Measurements from ENCODE around the gene PKDCC.
A peak's percentile ranks its signal among the peaks of the same experiment; 100 is the strongest.

Gene PKDCC

DNA sequence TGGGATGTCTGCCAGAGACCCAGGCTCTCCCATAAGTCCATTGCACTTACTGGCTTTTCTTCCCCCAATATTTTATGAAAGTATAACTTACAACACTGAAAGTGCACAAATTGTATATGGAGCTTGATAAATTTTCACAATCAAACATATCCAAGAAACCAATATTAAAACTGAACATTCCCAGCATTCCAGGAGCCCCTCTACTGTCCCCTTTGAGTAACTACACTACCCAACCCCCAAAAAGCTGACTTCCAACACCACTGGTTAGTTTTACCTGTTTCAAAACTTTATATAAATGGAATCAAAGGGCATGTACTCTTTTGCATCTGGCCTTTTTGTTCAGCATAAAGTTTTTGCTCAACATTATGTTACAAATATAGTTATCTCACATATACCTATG is 35.2 kb upstream of the PKDCC start:
- peaks cover 9% of the 10 kb centered on the region for H3K27me3 Mint-ChIP-seq (ENCODE audit: low read depth)
- TF ChIP-seq, protein P1, sequence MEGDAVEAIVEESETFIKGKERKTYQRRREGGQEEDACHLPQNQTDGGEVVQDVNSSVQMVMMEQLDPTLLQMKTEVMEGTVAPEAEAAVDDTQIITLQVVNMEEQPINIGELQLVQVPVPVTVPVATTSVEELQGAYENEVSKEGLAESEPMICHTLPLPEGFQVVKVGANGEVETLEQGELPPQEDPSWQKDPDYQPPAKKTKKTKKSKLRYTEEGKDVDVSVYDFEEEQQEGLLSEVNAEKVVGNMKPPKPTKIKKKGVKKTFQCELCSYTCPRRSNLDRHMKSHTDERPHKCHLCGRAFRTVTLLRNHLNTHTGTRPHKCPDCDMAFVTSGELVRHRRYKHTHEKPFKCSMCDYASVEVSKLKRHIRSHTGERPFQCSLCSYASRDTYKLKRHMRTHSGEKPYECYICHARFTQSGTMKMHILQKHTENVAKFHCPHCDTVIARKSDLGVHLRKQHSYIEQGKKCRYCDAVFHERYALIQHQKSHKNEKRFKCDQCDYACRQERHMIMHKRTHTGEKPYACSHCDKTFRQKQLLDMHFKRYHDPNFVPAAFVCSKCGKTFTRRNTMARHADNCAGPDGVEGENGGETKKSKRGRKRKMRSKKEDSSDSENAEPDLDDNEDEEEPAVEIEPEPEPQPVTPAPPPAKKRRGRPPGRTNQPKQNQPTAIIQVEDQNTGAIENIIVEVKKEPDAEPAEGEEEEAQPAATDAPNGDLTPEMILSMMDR (IDR thresholded peaks at IDR 0.05; ENCODE audit: unreplicated experiment in 3 of 3), result peak; percentile 27 to 36 (median 27)
- H3K4me1 Mint-ChIP-seq, result peaks cover 35% of the 10 kb centered on the region
- peaks cover 6% of the 10 kb centered on the region for H3K9me3 Mint-ChIP-seq
- no peak overlapping the region for H3K4me3 Mint-ChIP-seq
- H3K36me3 Mint-ChIP-seq (ENCODE audit: low read depth), result peaks cover 7% of the 10 kb centered on the region
- peak overlapping the region; percentile 5 to 74 (median 60) for H3K27ac Mint-ChIP-seq

GRCh38 chr2:42013409-42013808 is 34.4 kb upstream of the PKDCC start:
- TF ChIP-seq, protein P1 (IDR thresholded peaks at IDR 0.05; ENCODE audit: unreplicated experiment in 3 of 3), result no peak
- no peak overlapping the region for H3K27ac Mint-ChIP-seq
- H3K27me3 Mint-ChIP-seq (ENCODE audit: low read depth), result peaks cover 9% of the 10 kb centered on the region
- H3K4me1 Mint-ChIP-seq, result peaks cover 29% of the 10 kb centered on the region
- peaks cover 7% of the 10 kb centered on the region for H3K36me3 Mint-ChIP-seq (ENCODE audit: low read depth)
- no peak overlapping the region for H3K4me3 Mint-ChIP-seq
- peaks cover 6% of the 10 kb centered on the region for H3K9me3 Mint-ChIP-seq

DNA sequence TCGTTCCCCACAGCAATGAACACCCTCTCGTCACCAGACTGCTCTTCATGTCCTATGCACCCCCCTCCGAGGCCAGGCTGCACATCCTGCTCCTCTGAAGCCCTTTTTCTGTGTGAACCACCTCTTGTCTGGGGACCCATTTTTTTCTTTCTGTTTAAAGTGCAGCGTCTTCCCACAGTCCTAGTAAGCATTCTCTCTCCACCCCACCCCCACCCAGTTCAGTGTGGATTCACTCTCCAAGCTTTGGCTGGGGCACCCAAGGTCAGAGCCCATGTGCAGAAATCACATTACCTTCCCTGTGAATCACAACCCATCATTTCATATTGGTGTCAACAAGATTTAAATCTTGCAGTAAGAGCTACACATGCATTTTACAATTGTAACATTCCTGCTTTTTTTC is 26.4 kb upstream of the PKDCC start:
- Mint-ChIP-seq H3K27ac (peak overlapping the region; percentile 88 to 97 (median 95)), H3K36me3 (ENCODE audit: low read depth) (peaks cover 3% of the 10 kb centered on the region), H3K9me3 (peaks cover 5% of the 10 kb centered on the region), H3K4me3 (peak overlapping the region; percentile 19 to 50 (median 47)), H3K27me3 (ENCODE audit: low read depth) (peaks cover 4% of the 10 kb centered on the region), H3K4me1 (peaks cover 62% of the 10 kb centered on the region)
- TF ChIP-seq, protein P1 (IDR thresholded peaks at IDR 0.05; ENCODE audit: unreplicated experiment in 3 of 3), result no peak

DNA sequence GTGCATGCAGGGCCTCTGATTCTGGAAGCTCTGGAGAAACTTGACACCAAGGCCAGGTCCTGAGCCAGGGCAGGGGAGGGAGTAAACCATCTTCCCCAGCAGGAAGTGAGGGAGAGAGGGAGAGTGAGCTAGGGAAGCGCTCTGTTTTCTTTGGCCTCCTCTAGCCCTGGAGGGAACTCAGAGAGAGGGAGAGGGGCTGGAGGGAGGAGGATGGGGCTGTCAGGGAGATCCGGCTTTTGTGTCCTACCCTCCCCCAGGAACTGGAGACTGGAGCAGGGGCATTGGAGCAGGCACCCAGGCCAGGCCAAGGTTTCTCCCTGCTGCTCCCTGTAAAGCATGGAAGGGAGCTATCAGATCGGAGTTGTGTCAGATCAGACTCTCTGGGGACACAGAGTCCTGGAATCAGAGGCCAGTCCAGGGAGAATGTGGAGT is 22.7 kb upstream of the PKDCC start:
- Mint-ChIP-seq H3K4me1 (peaks cover 87% of the 10 kb centered on the region), H3K27ac (peak overlapping the region; percentile 97 to 98 (median 97)), H3K9me3 (peaks cover 2% of the 10 kb centered on the region), H3K4me3 (peak overlapping the region; percentile 9 to 22 (median 14)), H3K27me3 (ENCODE audit: low read depth) (peaks cover 1% of the 10 kb centered on the region), H3K36me3 (ENCODE audit: low read depth) (no peaks in the 10 kb centered on the region)
- TF ChIP-seq, protein P1 (IDR thresholded peaks at IDR 0.05; ENCODE audit: unreplicated experiment in 3 of 3), result no peak

DNA sequence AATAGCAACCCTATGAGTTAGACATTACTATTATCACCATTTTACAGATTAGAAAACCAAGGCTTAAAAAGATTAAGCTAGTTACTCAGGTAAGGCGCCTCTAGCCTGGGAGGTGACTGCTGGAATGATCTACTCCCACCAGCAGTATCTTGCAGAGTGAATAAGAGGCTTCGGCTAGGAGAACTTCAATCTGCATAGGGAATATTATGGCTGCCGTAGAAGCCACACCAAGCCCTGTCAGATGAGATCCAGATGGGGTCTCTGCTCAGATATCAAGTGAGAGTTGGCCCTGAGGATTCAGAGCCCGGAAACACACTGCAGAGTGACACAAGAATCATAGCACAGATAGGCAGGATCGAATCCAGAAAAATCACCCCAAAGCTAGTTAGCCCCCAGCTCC is 21.5 kb upstream of the PKDCC start:
- peaks cover 2% of the 10 kb centered on the region for H3K9me3 Mint-ChIP-seq
- H3K27ac Mint-ChIP-seq, result peak overlapping the region; percentile 97 to 98 (median 97)
- H3K27me3 Mint-ChIP-seq (ENCODE audit: low read depth), result peaks cover 5% of the 10 kb centered on the region
- TF ChIP-seq, protein P1 (IDR thresholded peaks at IDR 0.05; ENCODE audit: unreplicated experiment in 3 of 3), result no peak
- peaks cover 94% of the 10 kb centered on the region for H3K4me1 Mint-ChIP-seq
- no peaks in the 10 kb centered on the region for H3K36me3 Mint-ChIP-seq (ENCODE audit: low read depth)
- peak overlapping the region in 1 of 3 experiments; percentile 68 for H3K4me3 Mint-ChIP-seq

DNA sequence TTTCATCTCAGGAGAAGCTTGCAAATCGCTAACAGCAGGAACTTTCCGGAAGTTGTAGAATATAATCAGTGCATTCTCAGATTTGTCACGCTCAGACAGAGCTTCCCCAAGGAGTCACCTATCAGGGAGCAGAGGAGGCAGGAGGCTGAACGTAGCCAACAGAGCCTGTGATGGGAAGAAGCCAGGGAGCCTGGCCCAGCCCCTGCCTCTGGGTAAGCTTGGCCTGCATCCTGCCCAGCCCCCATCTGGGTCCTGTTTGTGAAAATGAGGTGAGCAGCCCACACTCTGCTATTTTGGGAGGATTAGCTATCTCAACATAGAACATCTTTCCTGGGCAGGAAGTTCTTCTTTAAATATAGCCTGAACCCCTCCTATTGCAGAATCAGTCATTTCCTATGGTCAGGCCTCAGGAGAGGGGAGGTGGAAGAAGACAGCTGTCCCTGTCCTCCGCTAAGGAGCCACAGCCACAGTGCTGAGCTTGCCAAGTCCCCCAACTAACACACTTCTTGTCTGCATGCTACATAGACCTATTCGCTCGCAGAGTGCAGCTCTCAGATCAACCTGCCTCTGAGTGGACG is 19.2 kb upstream of the PKDCC start:
- Mint-ChIP-seq H3K27ac (peak overlapping the region; percentile 87 to 97 (median 91)), H3K36me3 (ENCODE audit: low read depth) (no peaks in the 10 kb centered on the region), H3K9me3 (no peaks in the 10 kb centered on the region), H3K27me3 (ENCODE audit: low read depth) (peaks cover 5% of the 10 kb centered on the region), H3K4me1 (peaks cover 90% of the 10 kb centered on the region), H3K4me3 (peak overlapping the region in 2 of 3 experiments; percentile 37 to 46)
- TF ChIP-seq, protein P1 (IDR thresholded peaks at IDR 0.05; ENCODE audit: unreplicated experiment in 3 of 3), result no peak
